ENCODE results near the gene TMEM179. TPM values are rescaled to one million over a fixed set of nuclear protein-coding genes. Genes with fewer than 3 reads are reported as not detected.

TMEM179 gene
- total and polyA plus RNA-seq, 2 of the 8 experiments (the other 6 are each of a cell fraction or from before 2014, with no cell fraction given) = 2.9 to 4.0 TPM

- Histone ChIP-seq H2AFZ (ENCODE audit: low read length) (no peak overlapping the region), H2BK5ac (ENCODE audit: low read depth, low read length) (no peak overlapping the region), H2BK20ac (ENCODE audit: low read length) (no peak overlapping the region), H4K8ac (ENCODE audit: extremely low read depth, insufficient read depth, low read length) (no peak overlapping the region), H3K23ac (ENCODE audit: insufficient read length) (no peak overlapping the region), H3K4me2 (ENCODE audit: insufficient read depth in 1 of 2, low read depth in 2 of 2, low read length in 2 of 2) (no peak overlapping the region), H4K91ac (replicated peaks; ENCODE audit: insufficient read length, low read length) (no peak overlapping the region), H3K27me3 (replicated peaks in 1 of 4; ENCODE audit: control insufficient read depth in 3 of 4, extremely low read depth in 1 of 4, insufficient read depth in 3 of 4, low read length in 3 of 4) (peaks cover 2 to 10% (median 9%) of the 10 kb centered on the region in 4 experiments), H3K23me2 (ENCODE audit: low read depth, low read length) (peaks cover 2% of the 10 kb centered on the region; the same call in 1 of the 2 replicates), H3K36me3 (ENCODE audit: control insufficient read depth in 2 of 4, insufficient read depth in 4 of 4, low read length in 3 of 4) (no peaks in the 10 kb centered on the region), H4K20me1 (replicated peaks in 1 of 2; ENCODE audit: control insufficient read depth in 1 of 2, insufficient read depth in 2 of 2, low read length in 2 of 2) (no peaks in the 10 kb centered on the region), H3K9me3 (ENCODE audit: insufficient read depth in 2 of 2, low read depth in 1 of 2, low read length in 1 of 2) (no peaks in the 10 kb centered on the region), H3K4me1 (replicated peaks in 1 of 4; ENCODE audit: control insufficient read depth in 3 of 4, insufficient read depth in 4 of 4, low read length in 3 of 4) (peaks cover 0 to 5% (median 2%) of the 10 kb centered on the region in 4 experiments; a peak in 4 of 7 replicates), H3K79me2 (ENCODE audit: control insufficient read depth in 1 of 2, insufficient read depth in 2 of 2, low read length in 2 of 2) (no peaks in the 10 kb centered on the region), H2BK12ac (ENCODE audit: low read depth, low read length) (no peak overlapping the region), H3K27ac (ENCODE audit: low read depth, low read length) (no peak overlapping the region), H3K4ac (replicated peaks; ENCODE audit: insufficient read length, low read depth, low read length) (no peak overlapping the region), H2AK5ac (ENCODE audit: low read depth, low read length) (no peak overlapping the region), H3K18ac (ENCODE audit: extremely low read depth, low read length) (no peak overlapping the region), H3K79me1 (ENCODE audit: low read depth, low read length) (no peaks in the 10 kb centered on the region), H2BK120ac (replicated peaks; ENCODE audit: low read depth, low read length) (no peak overlapping the region), H3K14ac (ENCODE audit: insufficient read length) (no peak overlapping the region), H2BK15ac (ENCODE audit: low read length) (no peak overlapping the region), H4K5ac (ENCODE audit: insufficient read length, low read depth, low read length) (no peak overlapping the region), H3K56ac (replicated peaks; ENCODE audit: insufficient read length, low read depth, low read length) (no peak overlapping the region), H3K9ac (replicated peaks in 1 of 4; ENCODE audit: extremely low read depth in 1 of 4, low read depth in 3 of 4, low read length in 3 of 4) (no peak overlapping the region), H3K4me3 (ENCODE audit: extremely low read depth in 1 of 4, insufficient read depth in 2 of 4, low read depth in 3 of 4, low read length in 4 of 4) (no peak overlapping the region)
- ChIA-PET POLR2A (ENCODE audit: partially characterized antibody) (no interaction called here), CTCF (ENCODE audit: partially characterized antibody) (interaction anchor here (1.5 to 1.6 kb wide), 3 partner anchors 19 to 96 kb away, joined by 3 to 5 read pairs (median 4); partner anchors contain the start of gene C14orf180)
- 85% methylated on average over 7 of the region's 7 CpGs; no CpG with 5 or more reads in 1 of the 2 experiments for WGBS, 2 experiments (ENCODE audit: extremely low coverage in 1 of 2, insufficient coverage in 1 of 2, insufficient read length in 1 of 2, insufficient replicate concordance in 2 of 2, low coverage in 1 of 2, low lambda C conversion rate in 2 of 2, missing lambda C conversion rate in 1 of 2)
- TF ChIP-seq JUN (IDR thresholded peaks at IDR 0.05; ENCODE audit: low read depth, low read length) (no peak), SIN3A (conservative IDR thresholded peaks at IDR 0.05 in 1 of 2, IDR thresholded peaks at IDR 0.05 in 1 of 2; ENCODE audit: low read depth in 1 of 2, low read length in 2 of 2) (no peak), GTF2F1 (IDR thresholded peaks at IDR 0.05; ENCODE audit: borderline replicate concordance, low read depth, low read length) (no peak), CTBP2 (IDR thresholded peaks at IDR 0.05; ENCODE audit: borderline replicate concordance, insufficient read depth, insufficient read length, low read length) (no peak), ASH2L (IDR thresholded peaks at IDR 0.05; ENCODE audit: low read length) (no peak), MAX (IDR thresholded peaks at IDR 0.05) (no peak), TBP (IDR thresholded peaks at IDR 0.05; ENCODE audit: low read depth, low read length) (no peak), SP4 (IDR thresholded peaks at IDR 0.05; ENCODE audit: low read length) (no peak), EZH2 (IDR thresholded peaks at IDR 0.05; ENCODE audit: low read depth, low read length, severe bottlenecking) (no peak), ATF3 (IDR thresholded peaks at IDR 0.05; ENCODE audit: insufficient read depth, low read depth, low read length) (no peak), POLR2A (IDR thresholded peaks at IDR 0.05; ENCODE audit: control extremely low read depth in 1 of 2, low read depth in 2 of 2, low read length in 2 of 2) (no peak)
- DNase-seq (ENCODE audit: low read depth in 1 of 2, low spot score in 2 of 2) = no peak
- no peak for FAIRE-seq
These were observed 5.1 kb downstream of the TMEM179 start for GRCh38 chr14:104599446-104599845.

All from H1 (cell line).